ENCODE results near the gene DHDH. TPM values are rescaled to one million over a fixed set of nuclear protein-coding genes. Genes with fewer than 3 reads are reported as not detected.
"Not testable (repeated sequence)": the region's sequence is repeated elsewhere in the genome, so short reads cannot be mapped to it uniquely, and the experiment has no call there.

Gene DHDH
- total and polyA plus RNA-seq, 11 donors: 0.15 to 0.49 TPM; not detected in 9

DNA sequence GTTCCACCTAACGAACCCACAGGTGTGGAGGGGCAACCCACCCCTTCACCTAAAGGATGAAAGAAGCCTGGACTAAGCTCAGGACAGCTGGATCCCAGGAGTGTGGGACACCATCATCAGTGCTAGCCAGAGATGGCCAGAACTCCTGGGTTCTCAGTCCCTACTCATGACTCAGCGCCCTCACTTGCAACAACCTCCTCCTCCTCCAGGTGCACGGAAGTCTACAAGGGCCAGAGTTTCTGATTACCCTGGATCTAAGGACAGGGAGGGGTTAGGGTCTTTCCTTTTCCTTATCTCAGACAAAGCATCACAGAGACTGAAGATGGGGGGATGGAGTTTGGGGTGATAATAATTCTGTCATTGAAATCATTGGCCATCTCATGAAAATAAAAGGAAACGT is 42.9 kb upstream of the DHDH start:
- ATAC-seq: no peak
- Histone ChIP-seq H3K27me3 (peaks cover 0 to 13% (median 0%) of the 10 kb centered on the region in 9 donors), H3K4me3 (no peak overlapping the region), H3K36me3 (no peaks in the 10 kb centered on the region), H3K4me1 (peaks cover 0 to 7% (median 4%) of the 10 kb centered on the region in 12 donors), H3K27ac (no peak overlapping the region), H3K9me3 (no peaks in the 10 kb centered on the region)
- intact Hi-C loops (cut with DNase I): no loop called here
- 84 to 91% (median 87%) methylated on average over 4 of the region's 4 CpGs for WGBS, 4 donors
- no peak for DNase-seq
- no peak for TF ChIP-seq POLR2A (IDR thresholded peaks at IDR 0.05)
- TF ChIP-seq, protein P1, sequence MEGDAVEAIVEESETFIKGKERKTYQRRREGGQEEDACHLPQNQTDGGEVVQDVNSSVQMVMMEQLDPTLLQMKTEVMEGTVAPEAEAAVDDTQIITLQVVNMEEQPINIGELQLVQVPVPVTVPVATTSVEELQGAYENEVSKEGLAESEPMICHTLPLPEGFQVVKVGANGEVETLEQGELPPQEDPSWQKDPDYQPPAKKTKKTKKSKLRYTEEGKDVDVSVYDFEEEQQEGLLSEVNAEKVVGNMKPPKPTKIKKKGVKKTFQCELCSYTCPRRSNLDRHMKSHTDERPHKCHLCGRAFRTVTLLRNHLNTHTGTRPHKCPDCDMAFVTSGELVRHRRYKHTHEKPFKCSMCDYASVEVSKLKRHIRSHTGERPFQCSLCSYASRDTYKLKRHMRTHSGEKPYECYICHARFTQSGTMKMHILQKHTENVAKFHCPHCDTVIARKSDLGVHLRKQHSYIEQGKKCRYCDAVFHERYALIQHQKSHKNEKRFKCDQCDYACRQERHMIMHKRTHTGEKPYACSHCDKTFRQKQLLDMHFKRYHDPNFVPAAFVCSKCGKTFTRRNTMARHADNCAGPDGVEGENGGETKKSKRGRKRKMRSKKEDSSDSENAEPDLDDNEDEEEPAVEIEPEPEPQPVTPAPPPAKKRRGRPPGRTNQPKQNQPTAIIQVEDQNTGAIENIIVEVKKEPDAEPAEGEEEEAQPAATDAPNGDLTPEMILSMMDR (IDR thresholded peaks at IDR 0.05): no peak

GRCh38 chr19:48895226-48895625 is 38.3 kb upstream of the DHDH start:
- no peak for TF ChIP-seq POLR2A (IDR thresholded peaks at IDR 0.05)
- Histone ChIP-seq H3K27ac (peak overlapping the region in 6 of 12 donors; percentile 15 to 77 (median 18)), H3K4me1 (peaks cover 0 to 24% (median 11%) of the 10 kb centered on the region in 12 donors), H3K36me3 (no peaks in the 10 kb centered on the region), H3K4me3 (peak overlapping the region in 7 of 12 donors; percentile 18 to 60 (median 48)), H3K9me3 (no peaks in the 10 kb centered on the region), H3K27me3 (peaks cover 0 to 20% (median 0%) of the 10 kb centered on the region in 9 donors)
- no peak for ATAC-seq
- DNase-seq: no peak
- intact Hi-C loops (cut with DNase I): no loop called here
- WGBS, 4 donors: 59 to 71% (median 65%) methylated on average over 8 to 21 of the region's 21 CpGs

DNA sequence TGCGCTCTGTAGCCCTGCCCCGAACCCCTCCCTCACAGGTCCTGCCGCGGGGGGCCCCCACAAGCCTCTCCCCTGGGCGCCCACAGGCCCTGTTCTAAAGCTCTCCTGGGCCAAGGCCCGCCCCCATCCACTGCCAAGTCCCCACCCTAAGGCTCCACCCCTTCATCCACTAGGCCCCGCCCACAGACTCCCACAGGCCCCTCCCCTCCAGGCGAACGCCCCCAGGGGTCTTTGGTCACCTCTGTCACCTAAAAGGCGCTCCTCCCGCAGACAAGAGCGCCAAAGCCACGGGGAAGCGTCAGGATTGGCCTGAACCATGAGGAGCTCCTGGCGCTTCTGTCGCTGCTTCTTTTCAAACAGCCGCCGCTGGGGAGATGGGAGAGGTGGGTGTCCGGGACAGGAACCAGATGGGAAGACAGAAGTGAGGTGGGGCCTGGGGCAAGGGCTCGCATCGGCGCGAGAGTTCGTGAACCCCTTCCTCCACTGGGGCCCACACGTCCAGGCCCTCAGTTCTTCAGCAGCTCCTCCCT is 37.2 kb upstream of the DHDH start:
- H3K36me3 ChIP-seq: no peaks in the 10 kb centered on the region
- intact Hi-C loops (cut with DNase I): loop anchor here in 1 of 10 donors (1.0 kb wide), 1 partner anchor 23 kb away; no protein-coding TSS in a partner anchor
- WGBS, 4 donors: 11 to 27% (median 24%) methylated on average over 18 to 25 of the region's 25 CpGs
- ATAC-seq: peak; percentile 39 to 74 (median 64)
- TF ChIP-seq, protein P1 (IDR thresholded peaks at IDR 0.05): no peak
- H3K27me3 ChIP-seq: peaks cover 0 to 20% (median 0%) of the 10 kb centered on the region in 9 donors
- peak; percentile 62 to 84 (median 75) for DNase-seq
- peak overlapping the region; percentile 6 to 86 (median 62) for H3K27ac ChIP-seq
- H3K9me3 ChIP-seq: no peaks in the 10 kb centered on the region
- peaks cover 0 to 32% (median 17%) of the 10 kb centered on the region in 12 donors for H3K4me1 ChIP-seq
- H3K4me3 ChIP-seq: peak overlapping the region in 11 of 12 donors; percentile 18 to 60 (median 52)

DNA sequence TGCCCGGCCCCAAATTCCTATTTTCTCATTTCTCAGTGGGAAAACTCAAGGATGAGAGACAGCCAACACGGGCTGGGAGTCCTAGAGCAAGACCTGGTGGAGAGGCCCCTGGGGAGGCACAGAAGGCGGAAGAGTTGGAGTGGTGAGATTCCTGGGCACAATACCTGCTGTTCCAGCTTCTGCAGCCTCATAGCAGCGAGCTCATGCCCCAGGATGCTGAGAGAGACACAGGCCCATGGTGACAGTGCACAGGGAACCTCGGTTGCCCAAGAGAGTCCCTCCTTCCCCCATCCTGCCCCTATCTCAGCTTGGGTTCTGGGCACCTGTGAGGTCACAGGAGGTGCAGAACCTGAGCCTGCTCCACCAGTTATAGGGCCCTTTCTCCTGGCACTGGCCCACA is 36.3 kb upstream of the DHDH start:
- intact Hi-C loops (cut with DNase I): no loop called here
- peak overlapping the region in 2 of 12 donors; percentile 77 to 86 for H3K27ac ChIP-seq

GRCh38 chr19:48899386-48899749 is 34.1 kb upstream of the DHDH start:
- H3K4me3 ChIP-seq: peak overlapping the region in 10 of 12 donors; percentile 72 to 98 (median 92)

More for the DNA sequence above, 36.3 kb upstream of the DHDH start:
- peaks cover 0 to 9% (median 0%) of the 10 kb centered on the region in 9 donors for H3K36me3 ChIP-seq
- 73 to 92% (median 83%) methylated on average over 5 of the region's 5 CpGs for WGBS, 4 donors
- ATAC-seq: no peak
- no peak for DNase-seq
- no peak overlapping the region for H3K4me3 ChIP-seq
- peaks cover 2 to 41% (median 26%) of the 10 kb centered on the region in 12 donors for H3K4me1 ChIP-seq
- TF ChIP-seq POLR2A (IDR thresholded peaks at IDR 0.05): no peak
- TF ChIP-seq, protein P1 (IDR thresholded peaks at IDR 0.05): no peak
- peaks cover 0 to 20% (median 0%) of the 10 kb centered on the region in 9 donors for H3K27me3 ChIP-seq
- H3K9me3 ChIP-seq: no peaks in the 10 kb centered on the region

More at GRCh38 chr19:48899386-48899749, 34.1 kb upstream of the DHDH start:
- 72 to 85% (median 84%) methylated on average over 11 of the region's 11 CpGs for WGBS, 4 donors
- Histone ChIP-seq H3K36me3 (peaks cover 0 to 21% (median 6%) of the 10 kb centered on the region in 9 donors), H3K27me3 (peaks cover 0 to 18% (median 0%) of the 10 kb centered on the region in 9 donors), H3K4me1 (peaks cover 2 to 53% (median 34%) of the 10 kb centered on the region in 12 donors), H3K27ac (peak overlapping the region; percentile 77 to 98 (median 94))
- H3K9me3 ChIP-seq; ATAC-seq; intact Hi-C loops (cut with DNase I); DNase-seq: not testable (repeated sequence)

Data from heart left ventricle (tissue), 16 donors.